ENCODE measurements around the gene ABCA13. TPM values are rescaled to one million over a fixed set of nuclear protein-coding genes. Genes with fewer than 3 reads are reported as not detected.

ABCA13 gene
- total RNA-seq, 6 experiments from 2014 or later, result 0.43 to 2.6 (median 0.84) TPM

GRCh38 chr7:48548667-48549066 is 377.4 kb downstream of the ABCA13 start:
- Histone ChIP-seq H3K9me3 (no peaks in the 10 kb centered on the region), H3K27ac (no peak overlapping the region), H3K36me3 (no peaks in the 10 kb centered on the region), H3K4me3 (no peak overlapping the region), H3K27me3 (no peaks in the 10 kb centered on the region), H3K4me1 (no peaks in the 10 kb centered on the region)
- ATAC-seq (no peak), DNase-seq (no peak)
- intact Hi-C loops (cut with DNase I), result no loop called here
- WGBS (ENCODE audit: insufficient coverage, low coverage, low lambda C conversion rate, missing lambda C conversion rate), result 60% methylated on average over 2 of the region's 2 CpGs
- TF ChIP-seq CTCF (IDR thresholded peaks at IDR 0.05) (no peak), POLR2A (IDR thresholded peaks at IDR 0.05) (no peak)

DNA sequence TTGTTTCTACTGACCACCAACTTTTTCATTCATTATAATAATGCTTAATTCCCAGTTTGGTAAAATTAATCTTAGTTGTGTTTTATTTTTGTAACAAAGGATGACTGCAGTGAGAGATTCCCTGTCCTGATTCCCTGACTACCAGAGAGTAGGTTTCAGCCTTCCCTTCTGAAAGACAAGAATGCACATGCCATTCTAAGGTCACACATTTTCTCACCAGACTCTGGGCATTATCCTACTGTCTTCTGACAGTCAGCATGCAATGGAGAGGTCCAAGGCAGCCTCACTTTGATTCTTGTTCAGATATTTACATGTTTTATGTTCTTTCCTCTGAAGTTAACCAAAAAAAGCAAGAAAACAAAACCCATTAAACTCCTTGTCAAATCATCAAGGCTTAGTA is 380.4 kb downstream of the ABCA13 start:
- ATAC-seq, result no peak
- no peaks in the 10 kb centered on the region for H3K9me3 ChIP-seq
- no peak overlapping the region for H3K4me3 ChIP-seq
- H3K27ac ChIP-seq, result no peak overlapping the region
- H3K36me3 ChIP-seq, result no peaks in the 10 kb centered on the region
- intact Hi-C loops (cut with DNase I), result no loop called here
- H3K4me1 ChIP-seq, result no peaks in the 10 kb centered on the region
- no peaks in the 10 kb centered on the region for H3K27me3 ChIP-seq
- no peak for TF ChIP-seq CTCF (IDR thresholded peaks at IDR 0.05)
- TF ChIP-seq POLR2A (IDR thresholded peaks at IDR 0.05), result no peak
- DNase-seq, result no peak

DNA sequence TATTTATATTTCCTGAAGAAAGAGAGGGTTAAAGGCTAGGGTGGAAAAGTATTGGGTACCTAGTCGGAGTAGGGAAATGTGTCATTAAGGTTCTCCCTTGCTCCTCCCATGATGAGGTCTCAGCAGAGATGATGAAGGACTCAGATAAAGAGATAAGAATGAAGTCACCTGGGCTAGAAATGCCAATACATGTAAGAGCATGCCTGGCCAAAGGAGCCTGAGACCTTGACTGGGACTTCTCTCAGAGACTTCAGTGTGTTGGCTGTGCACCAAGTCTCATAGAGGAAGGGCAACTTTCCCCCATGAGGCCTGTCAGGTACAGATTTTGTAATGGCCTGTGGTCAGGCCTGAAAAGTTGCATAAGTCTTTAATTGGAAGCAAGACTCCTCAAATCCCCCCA is 392.1 kb downstream of the ABCA13 start:
- H3K27me3 ChIP-seq, result no peaks in the 10 kb centered on the region
- intact Hi-C loops (cut with DNase I), result no loop called here
- no peak for ATAC-seq
- H3K4me1 ChIP-seq, result no peaks in the 10 kb centered on the region
- 38% methylated on average over 1 of the region's 1 CpG for WGBS (ENCODE audit: insufficient coverage, low coverage, low lambda C conversion rate, missing lambda C conversion rate)
- H3K9me3 ChIP-seq, result no peaks in the 10 kb centered on the region
- no peaks in the 10 kb centered on the region for H3K36me3 ChIP-seq
- no peak for TF ChIP-seq POLR2A (IDR thresholded peaks at IDR 0.05)
- TF ChIP-seq CTCF (IDR thresholded peaks at IDR 0.05), result no peak
- no peak overlapping the region for H3K27ac ChIP-seq
- H3K4me3 ChIP-seq, result no peak overlapping the region
- DNase-seq, result no peak

- intact Hi-C loops (cut with DNase I), result no loop called here
- H3K4me1 ChIP-seq, result no peaks in the 10 kb centered on the region
- no peak for ATAC-seq
- whole genome bisulfite sequencing (ENCODE audit: insufficient coverage, low coverage, low lambda C conversion rate, missing lambda C conversion rate), result 79% methylated on average over 2 of the region's 2 CpGs
- H3K36me3 ChIP-seq, result no peaks in the 10 kb centered on the region
- TF ChIP-seq CTCF (IDR thresholded peaks at IDR 0.05), result no peak
- TF ChIP-seq POLR2A (IDR thresholded peaks at IDR 0.05), result no peak
- no peak overlapping the region for H3K4me3 ChIP-seq
- no peak for DNase-seq
- no peaks in the 10 kb centered on the region for H3K9me3 ChIP-seq
- no peaks in the 10 kb centered on the region for H3K27me3 ChIP-seq
- no peak overlapping the region for H3K27ac ChIP-seq
Observed at GRCh38 chr7:48575516-48575915, 404.3 kb downstream of the ABCA13 start.

- H3K4me3 ChIP-seq, result no peak overlapping the region
- ATAC-seq (no peak), DNase-seq (no peak)
- H3K27ac ChIP-seq, result no peak overlapping the region
- no peak for TF ChIP-seq POLR2A (IDR thresholded peaks at IDR 0.05)
- no peak for TF ChIP-seq CTCF (IDR thresholded peaks at IDR 0.05)
- H3K27me3 ChIP-seq, result no peaks in the 10 kb centered on the region
- no peaks in the 10 kb centered on the region for H3K36me3 ChIP-seq
- intact Hi-C loops (cut with DNase I), result no loop called here
- H3K4me1 ChIP-seq, result no peaks in the 10 kb centered on the region
- no peaks in the 10 kb centered on the region for H3K9me3 ChIP-seq
Observed at GRCh38 chr7:48587475-48587874, 416.2 kb downstream of the ABCA13 start.

Measured in right lobe of liver (tissue), 6 donors.